Karpas-422 (cell line): Measurements from ENCODE around the gene SLC25A41. TPM values are rescaled to one million over a fixed set of nuclear protein-coding genes. Genes with fewer than 3 reads are reported as not detected.

Experiments used
- DNase-seq: peaks from one replicate; pipeline ENCODE4 v3.0.0-alpha.2; 2015
- H2AFZ ChIP-seq: fragments of 200-600 bp; sonication (generic); 2 replicates; pipeline ENCODE4 v1.6.1; 2014; ENCODE audit warnings: antibody characterized with exemption, low read length, mixed read lengths
- H3K27ac ChIP-seq: fragments of 200-600 bp; sonication (generic); 2 replicates; pipeline ENCODE4 v1.5.1; 2014; ENCODE audit warnings: mild to moderate bottlenecking, low read length, moderate library complexity
- H3K27me3 ChIP-seq: fragments of 200-600 bp; sonication (generic); 2 replicates; pipeline ENCODE4 v1.6.1; 2014; ENCODE audit warnings: low read length, mixed read lengths
- H3K36me3 ChIP-seq: fragments of 200-600 bp; sonication (generic); 2 replicates; pipeline ENCODE4 v1.6.1; 2014; ENCODE audit warnings: low read length, mixed read lengths; ENCODE audit not compliant: insufficient read depth
- H3K4me1 ChIP-seq: fragments of 200-600 bp; sonication (generic); 2 replicates; pipeline ENCODE4 v1.6.1; 2014; ENCODE audit warnings: mild to moderate bottlenecking, low read length, mixed read lengths
- H3K4me2 ChIP-seq: fragments of 200-600 bp; sonication (generic); 2 replicates; pipeline ENCODE4 v1.6.1; 2014; ENCODE audit warnings: low read length, low read depth, mild to moderate bottlenecking; ENCODE audit not compliant: poor library complexity, severe bottlenecking
- H3K4me3 ChIP-seq: fragments of 200-600 bp; sonication (generic); 2 replicates; pipeline ENCODE4 v1.5.1; 2014; ENCODE audit warnings: mild to moderate bottlenecking, antibody characterized with exemption, low read length, mixed read lengths
- H3K79me2 ChIP-seq: fragments of 200-600 bp; sonication (generic); 2 replicates; pipeline ENCODE4 v1.6.1; 2014; ENCODE audit warnings: mild to moderate bottlenecking, low read length, mixed read lengths
- H3K9ac ChIP-seq: fragments of 200-600 bp; sonication (generic); 2 replicates; pipeline ENCODE4 v1.6.0; 2014; ENCODE audit warnings: low read length
- H3K9me2 ChIP-seq: fragments of 200-600 bp; sonication (generic), shearing (Covaris generic); replicated peaks from 2 replicates; pipeline ENCODE4 v1.6.0; 2014; ENCODE audit warnings: mild to moderate bottlenecking, low read length, moderate library complexity; ENCODE audit not compliant: insufficient read depth
- H3K9me3 ChIP-seq: fragments of 300-700, 200-600 bp; sonication (generic); 2 replicates; pipeline ENCODE4 v1.6.1; 2014; ENCODE audit warnings: low read length, mixed read lengths
- H4K20me1 ChIP-seq: fragments of 200-600 bp; sonication (generic); 2 replicates; pipeline ENCODE4 v1.6.1; 2014; ENCODE audit warnings: mild to moderate bottlenecking, antibody characterized with exemption, low read length, low read depth; ENCODE audit not compliant: insufficient read depth
- total RNA-seq: library from RNA; depleted of rRNA; stranded (reverse); fragments of >200 nt; shearing (Covaris generic); gene quantifications from 2 replicates; pipeline ENCODE4 v1.2.3, GENCODE V29; 2014; ENCODE audit warnings: low replicate concordance

The SLC25A41 gene
- total RNA-seq, 1 experiment from 2014 or later = 1.4 TPM

DNA sequence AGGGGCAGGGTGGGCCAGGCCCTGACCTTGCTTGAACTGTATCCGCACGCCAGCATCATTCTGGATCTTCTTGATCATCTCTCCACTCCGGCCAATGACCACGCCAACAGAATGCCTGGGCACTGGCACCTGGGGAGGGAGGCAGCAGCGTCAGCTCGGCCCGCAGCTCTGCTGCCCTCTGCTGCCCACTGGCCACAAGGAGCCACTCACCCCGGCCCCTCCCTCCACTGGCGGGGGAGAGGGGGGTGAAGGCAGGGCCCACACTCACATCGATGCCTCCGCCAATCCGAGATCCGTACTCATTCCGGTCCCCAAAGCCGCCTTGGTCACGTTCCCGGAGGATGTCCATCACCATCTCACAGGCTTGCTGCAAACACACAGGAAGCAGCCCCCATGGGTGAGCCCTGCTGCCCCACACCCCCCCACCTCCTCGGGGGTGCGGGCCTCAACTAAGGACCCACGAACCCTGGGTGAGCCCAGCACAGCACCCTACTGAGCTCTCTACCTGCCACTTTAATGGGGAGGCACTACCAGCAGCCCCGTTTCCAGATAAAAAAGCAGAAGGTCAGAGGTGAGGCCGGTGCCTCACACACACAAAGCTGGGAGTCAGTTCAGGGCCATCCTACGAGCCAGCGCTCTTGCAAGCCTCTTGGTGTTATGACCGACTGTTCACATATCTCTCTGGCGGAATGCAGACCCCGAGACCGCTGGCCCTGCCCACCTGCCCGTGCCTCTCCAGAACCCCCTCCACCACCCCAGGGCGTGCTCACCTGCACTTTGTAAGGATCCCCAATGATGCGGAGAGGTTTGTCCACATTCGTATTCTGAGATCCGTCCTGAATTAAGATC, 15.6 kb downstream of the SLC25A41 start:
- H2AFZ ChIP-seq = no peak overlapping the region
- DNase-seq = peak; percentile 38
- H3K9ac ChIP-seq = no peak overlapping the region
- no peak overlapping the region for H3K27ac ChIP-seq
- H3K27me3 ChIP-seq = no peaks in the 10 kb centered on the region
- peaks cover 33% of the 10 kb centered on the region for H3K79me2 ChIP-seq
- H3K36me3 ChIP-seq = peaks cover 38% of the 10 kb centered on the region
- no peak overlapping the region for H3K4me2 ChIP-seq
- no peaks in the 10 kb centered on the region for H3K9me2 ChIP-seq
- peaks cover 56% of the 10 kb centered on the region for H4K20me1 ChIP-seq
- peaks cover 7% of the 10 kb centered on the region for H3K4me1 ChIP-seq
- no peak overlapping the region for H3K4me3 ChIP-seq
- H3K9me3 ChIP-seq = no peaks in the 10 kb centered on the region

GRCh38 chr19:6416658-6417405, 16.7 kb downstream of the SLC25A41 start:
- H3K9me2 ChIP-seq = no peaks in the 10 kb centered on the region
- peaks cover 22% of the 10 kb centered on the region for H3K79me2 ChIP-seq
- no peak overlapping the region for H3K27ac ChIP-seq
- peaks cover 27% of the 10 kb centered on the region for H3K36me3 ChIP-seq
- no peaks in the 10 kb centered on the region for H3K27me3 ChIP-seq
- peaks cover 49% of the 10 kb centered on the region for H4K20me1 ChIP-seq
- no peak overlapping the region for H3K4me2 ChIP-seq
- H3K4me3 ChIP-seq = no peak overlapping the region
- no peak overlapping the region for H3K9ac ChIP-seq
- no peaks in the 10 kb centered on the region for H3K9me3 ChIP-seq
- no peaks in the 10 kb centered on the region for H3K4me1 ChIP-seq
- DNase-seq = peak; percentile 36
- no peak overlapping the region for H2AFZ ChIP-seq

- Histone ChIP-seq H3K36me3 (peaks cover 21% of the 10 kb centered on the region), H3K4me2 (no peak overlapping the region), H3K9ac (no peak overlapping the region), H3K9me3 (no peaks in the 10 kb centered on the region), H3K27ac (no peak overlapping the region), H2AFZ (no peak overlapping the region), H3K27me3 (no peaks in the 10 kb centered on the region), H3K4me1 (no peaks in the 10 kb centered on the region), H3K4me3 (no peak overlapping the region), H4K20me1 (peaks cover 38% of the 10 kb centered on the region), H3K79me2 (peaks cover 11% of the 10 kb centered on the region), H3K9me2 (no peaks in the 10 kb centered on the region)
- DNase-seq = peak; percentile 39
Measured at GRCh38 chr19:6415591-6416190, 17.9 kb downstream of the SLC25A41 start.

DNA sequence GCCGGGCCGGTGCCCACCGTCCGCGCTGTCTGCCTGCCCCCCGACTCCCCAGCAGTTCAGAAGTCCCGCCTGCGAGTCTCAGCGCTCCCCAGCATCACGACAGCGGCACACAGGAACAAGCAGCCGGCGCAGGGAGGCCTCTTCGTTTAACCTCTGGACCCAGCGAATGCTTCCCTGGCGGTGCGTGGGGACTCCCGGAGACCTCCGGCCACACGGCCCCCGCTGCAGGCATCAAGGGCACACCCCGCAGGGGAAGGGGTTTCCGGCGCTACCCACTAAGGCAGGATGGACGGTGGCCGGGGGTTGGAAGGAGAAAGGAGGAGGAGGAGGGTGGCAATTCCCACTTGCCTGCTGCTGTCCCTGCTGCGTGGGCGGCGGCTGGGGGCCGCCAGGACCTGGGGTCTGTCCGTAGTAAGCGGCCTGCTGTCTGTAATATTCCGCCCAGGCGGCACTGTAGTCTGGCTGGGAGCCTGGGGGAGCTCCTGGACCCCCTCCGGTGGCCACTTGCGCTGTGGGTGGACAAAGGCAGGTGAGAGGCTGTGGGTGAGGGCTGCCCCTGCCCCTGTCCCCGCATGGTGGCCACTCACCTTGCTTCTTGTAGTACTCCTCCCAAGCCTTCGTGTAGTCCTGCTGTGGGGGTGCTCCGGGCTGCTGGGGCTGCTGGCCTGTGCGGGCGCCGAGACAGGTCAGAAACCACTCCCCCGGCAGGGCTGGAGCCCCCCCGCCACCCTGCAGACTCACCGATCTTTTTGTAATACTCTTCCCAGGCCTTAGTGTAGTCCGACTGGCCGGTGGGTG, 18.6 kb downstream of the SLC25A41 start:
- Histone ChIP-seq H3K36me3 (peaks cover 16% of the 10 kb centered on the region), H3K4me3 (no peak overlapping the region), H3K4me1 (no peaks in the 10 kb centered on the region), H3K79me2 (peaks cover 4% of the 10 kb centered on the region), H4K20me1 (peaks cover 31% of the 10 kb centered on the region), H3K9me2 (no peaks in the 10 kb centered on the region), H2AFZ (no peak overlapping the region), H3K4me2 (no peak overlapping the region), H3K9me3 (no peaks in the 10 kb centered on the region), H3K27me3 (no peaks in the 10 kb centered on the region), H3K9ac (no peak overlapping the region), H3K27ac (no peak overlapping the region)
- DNase-seq = peak; percentile 34

DNA sequence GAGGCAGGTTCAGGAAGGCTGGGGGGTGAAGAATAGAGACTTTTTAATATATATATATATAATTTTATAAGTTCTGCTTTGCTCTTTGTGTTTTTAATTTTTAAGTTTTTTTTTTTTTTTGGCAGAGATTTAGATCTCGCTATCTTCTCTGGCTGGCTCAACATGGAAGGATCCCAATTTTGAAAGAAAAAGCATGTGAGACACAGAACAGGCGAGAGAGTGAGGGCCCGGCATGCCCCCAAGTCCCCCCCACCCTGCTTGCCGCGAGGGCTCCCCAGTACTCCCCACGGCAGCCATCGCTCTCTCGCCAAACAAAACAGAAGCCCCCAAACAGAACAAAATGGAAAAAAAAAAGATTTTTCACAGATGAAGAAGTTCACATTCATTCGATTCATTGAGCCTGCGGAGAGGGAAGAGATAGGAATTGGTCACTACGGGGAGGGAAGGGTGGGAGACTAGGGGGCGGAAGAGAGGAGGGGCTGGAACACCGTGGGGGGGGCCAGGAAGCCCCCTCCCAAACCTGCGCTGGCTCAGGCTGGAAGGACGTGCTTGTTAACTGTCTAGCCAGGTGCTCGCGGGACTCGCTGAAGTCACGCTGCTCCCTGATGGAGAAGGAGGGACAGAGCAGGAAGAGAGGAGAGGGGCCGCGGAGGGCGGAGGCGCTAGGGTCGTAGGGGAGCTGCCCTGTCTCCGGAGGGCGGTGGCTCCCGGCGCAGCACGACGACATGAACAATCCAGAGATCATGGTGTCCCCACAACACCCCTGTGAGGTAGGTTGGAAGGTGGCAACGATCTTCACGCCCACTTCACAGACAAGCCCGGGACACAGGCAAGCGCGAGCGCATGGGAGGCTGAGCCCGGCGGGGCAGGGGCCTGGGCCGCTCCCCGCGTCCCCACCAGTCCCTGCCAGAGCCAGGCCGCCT, 19.6 kb downstream of the SLC25A41 start:
- H3K9me2 ChIP-seq = no peaks in the 10 kb centered on the region
- H3K27ac ChIP-seq = no peak overlapping the region
- H3K9ac ChIP-seq = no peak overlapping the region
- peak; percentile 35 for DNase-seq
- H4K20me1 ChIP-seq = peaks cover 21% of the 10 kb centered on the region; the same call in 1 of the 2 replicates
- no peaks in the 10 kb centered on the region for H3K27me3 ChIP-seq
- no peak overlapping the region for H3K4me3 ChIP-seq
- H3K4me2 ChIP-seq = no peak overlapping the region
- peaks cover 8% of the 10 kb centered on the region for H3K36me3 ChIP-seq
- H2AFZ ChIP-seq = no peak overlapping the region
- no peaks in the 10 kb centered on the region for H3K4me1 ChIP-seq
- no peaks in the 10 kb centered on the region for H3K9me3 ChIP-seq
- H3K79me2 ChIP-seq = no peaks in the 10 kb centered on the region

DNA sequence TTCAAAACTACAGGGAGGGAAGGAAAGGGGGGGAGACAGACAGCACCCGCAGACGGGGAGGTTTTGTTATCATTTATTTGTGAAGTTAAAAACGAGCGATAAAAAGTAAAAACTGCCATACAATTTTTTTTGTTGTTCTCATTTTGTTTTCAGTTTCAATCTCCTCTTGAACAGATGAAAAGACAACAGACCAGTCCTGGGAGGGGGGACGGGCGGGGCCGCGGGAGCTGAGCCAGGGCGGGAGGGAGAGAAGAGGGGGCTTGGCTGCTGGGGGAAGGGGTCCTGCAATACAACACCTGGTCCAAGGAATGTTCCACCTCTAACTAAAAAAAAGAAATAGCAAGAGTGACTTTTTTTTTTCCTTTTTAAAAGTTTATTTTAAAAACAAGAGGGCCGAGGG, 20.3 kb downstream of the SLC25A41 start:
- H3K4me1 ChIP-seq = no peaks in the 10 kb centered on the region
- H3K36me3 ChIP-seq = peaks cover 2% of the 10 kb centered on the region
- no peak overlapping the region for H3K27ac ChIP-seq
- peak; percentile 38 for DNase-seq
- no peaks in the 10 kb centered on the region for H3K9me2 ChIP-seq
- H4K20me1 ChIP-seq = peaks cover 14% of the 10 kb centered on the region; the same call in 1 of the 2 replicates
- no peak overlapping the region for H2AFZ ChIP-seq
- no peak overlapping the region for H3K9ac ChIP-seq
- no peaks in the 10 kb centered on the region for H3K9me3 ChIP-seq
- no peaks in the 10 kb centered on the region for H3K79me2 ChIP-seq
- H3K4me2 ChIP-seq = no peak overlapping the region
- no peaks in the 10 kb centered on the region for H3K27me3 ChIP-seq
- no peak overlapping the region for H3K4me3 ChIP-seq

DNA sequence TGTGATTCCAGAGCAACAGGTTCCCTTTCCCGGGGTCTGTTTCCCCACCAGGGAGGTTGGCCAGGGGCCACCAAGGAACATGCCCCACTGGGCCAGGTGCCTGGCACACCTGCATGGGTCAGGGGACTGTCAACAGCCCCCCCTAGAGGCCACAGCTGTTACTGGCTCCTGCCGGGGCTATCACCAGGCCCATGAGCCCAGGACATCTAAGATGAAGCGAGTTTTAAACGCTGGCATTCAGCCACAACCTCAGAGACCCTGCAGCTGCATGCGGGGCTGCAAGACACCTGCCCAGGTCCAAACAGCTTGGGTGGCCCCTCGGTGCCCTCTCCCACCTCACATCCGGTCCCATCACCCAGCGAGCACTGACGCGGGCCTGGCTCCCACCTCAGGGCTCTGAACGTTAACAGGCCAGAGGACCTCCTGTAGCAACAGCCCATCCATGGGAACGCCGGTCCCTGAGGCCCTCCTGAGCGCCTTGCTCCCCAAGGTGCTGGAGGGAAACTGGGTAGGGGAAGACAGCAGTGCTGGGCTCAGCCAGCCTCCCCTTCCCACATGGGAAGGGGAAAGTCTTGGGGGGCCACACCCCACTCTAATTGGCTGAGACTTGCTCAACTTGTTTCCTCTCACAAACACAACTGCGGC, 21.0 kb downstream of the SLC25A41 start:
- Histone ChIP-seq H3K79me2 (no peaks in the 10 kb centered on the region), H3K4me3 (no peak overlapping the region), H3K36me3 (no peaks in the 10 kb centered on the region; the same call in 1 of the 2 replicates)

More for the DNA sequence above, 21.0 kb downstream of the SLC25A41 start:
- 0 out of 2 replicates have a peak, but pooled peaks cover 10% of the 10 kb centered on the region for H4K20me1 ChIP-seq
- no peaks in the 10 kb centered on the region for H3K9me2 ChIP-seq
- H3K27me3 ChIP-seq = no peaks in the 10 kb centered on the region
- no peaks in the 10 kb centered on the region for H3K4me1 ChIP-seq
- DNase-seq = peak; percentile 85
- no peak overlapping the region for H3K4me2 ChIP-seq
- no peak overlapping the region for H3K9ac ChIP-seq
- H3K9me3 ChIP-seq = no peaks in the 10 kb centered on the region
- H3K27ac ChIP-seq = no peak overlapping the region
- H2AFZ ChIP-seq = no peak overlapping the region
